A673 (cell line): Measurements from ENCODE around the gene SIX6. TPM values are rescaled to one million over a fixed set of nuclear protein-coding genes. Genes with fewer than 3 reads are reported as not detected.

Experiments
- BruUV-seq: library from RNA; stranded (reverse); fragments of 400-500 nt; replicated peaks from 2 replicates; lab custom pipeline; 2021; lab: Mats Ljungman, UMichigan
- CTCF ChIA-PET: fragments of 300-600 bp; sonication (Branson Sonifier 250); formaldehyde crosslinking; loops from one replicate; lab custom pipeline; 2022; ENCODE audit warnings: antibody characterized with exemption; lab: Charles Lee
- POLR2A ChIA-PET: fragments of 300-600 bp; sonication (Branson Sonifier 250); formaldehyde crosslinking; loops from one replicate; lab custom pipeline; 2022; ENCODE audit warnings: antibody characterized with exemption; ENCODE audit not compliant: low non-redundant PET; lab: Charles Lee
- DNase-seq: peaks from one replicate; pipeline ENCODE4 v3.0.0-alpha.2; 2015; ENCODE audit warnings: low spot score
- H3K27ac ChIP-seq: fragments of 200-600 bp; sonication (generic); 2 replicates; pipeline ENCODE4 v1.5.1; 2016; ENCODE audit warnings: mixed run types, low read depth, mild to moderate bottlenecking, mixed read lengths, antibody characterized with exemption, low read length; ENCODE audit not compliant: poor library complexity, severe bottlenecking
- H3K27me3 ChIP-seq: fragments of 200-600 bp; sonication (generic); replicated peaks from 2 replicates; pipeline ENCODE4 v1.6.1; 2017; ENCODE audit warnings: mixed run types, low read depth, mild to moderate bottlenecking, mixed read lengths, antibody characterized with exemption, low read length; ENCODE audit not compliant: insufficient read depth, poor library complexity
- H3K36me3 ChIP-seq: fragments of 200-600 bp; sonication (generic); 2 replicates; pipeline ENCODE4 v1.6.1; 2016; ENCODE audit warnings: mixed run types, mild to moderate bottlenecking, mixed read lengths, antibody characterized with exemption, low read length; ENCODE audit not compliant: insufficient read depth, poor library complexity, severe bottlenecking
- H3K4me1 ChIP-seq: fragments of 200-600 bp; sonication (generic); 2 replicates; pipeline ENCODE4 v1.6.1; 2017; ENCODE audit warnings: mixed run types, mild to moderate bottlenecking, mixed read lengths, antibody characterized with exemption, low read length; ENCODE audit not compliant: insufficient read depth, poor library complexity, severe bottlenecking
- H3K4me3 ChIP-seq: fragments of 200-600 bp; sonication (generic); 2 replicates; pipeline ENCODE4 v1.5.1; 2016; ENCODE audit warnings: low read depth, mixed run types, mild to moderate bottlenecking, mixed read lengths, low read length; ENCODE audit not compliant: poor library complexity, severe bottlenecking
- H3K9me3 ChIP-seq: fragments of 200-600 bp; sonication (generic); 2 replicates; pipeline ENCODE4 v1.6.1; 2016; ENCODE audit warnings: mixed run types, low read depth, mild to moderate bottlenecking, mixed read lengths, antibody characterized with exemption, low read length; ENCODE audit not compliant: poor library complexity, severe bottlenecking
- EZH2 ChIP-seq: fragments of 200-600 bp; sonication (generic); IDR thresholded peaks from 2 replicates; pipeline ENCODE4 v1.6.1; 2017; ENCODE audit warnings: borderline replicate concordance, low read depth, mild to moderate bottlenecking, mixed read lengths, antibody characterized with exemption, low read length; ENCODE audit not compliant: poor library complexity, severe bottlenecking
- intact Hi-C: fragments of 100-400 bp; cut with micrococcal nuclease; formaldehyde crosslinking; loops from one replicate; pipeline ENCODE4 v1.10.0; 2022; ENCODE audit not compliant: unreplicated experiment
- total RNA-seq: library from RNA; stranded (reverse); gene quantifications from 2 replicates; pipeline ENCODE4 v1.2.3, GENCODE V29; 2021
- TF ChIP-seq, protein P1 (sequence below): fragments of 300-800, 200-600 bp; sonication (generic); conservative IDR thresholded peaks from 2 replicates; pipeline ENCODE4 v1.5.1; 2017; ENCODE audit warnings: low read depth, mild to moderate bottlenecking, antibody characterized with exemption, low read length, moderate library complexity, mixed read lengths

The SIX6 gene
- total RNA-seq, 1 experiment from 2014 or later, result 0.13 TPM

DNA sequence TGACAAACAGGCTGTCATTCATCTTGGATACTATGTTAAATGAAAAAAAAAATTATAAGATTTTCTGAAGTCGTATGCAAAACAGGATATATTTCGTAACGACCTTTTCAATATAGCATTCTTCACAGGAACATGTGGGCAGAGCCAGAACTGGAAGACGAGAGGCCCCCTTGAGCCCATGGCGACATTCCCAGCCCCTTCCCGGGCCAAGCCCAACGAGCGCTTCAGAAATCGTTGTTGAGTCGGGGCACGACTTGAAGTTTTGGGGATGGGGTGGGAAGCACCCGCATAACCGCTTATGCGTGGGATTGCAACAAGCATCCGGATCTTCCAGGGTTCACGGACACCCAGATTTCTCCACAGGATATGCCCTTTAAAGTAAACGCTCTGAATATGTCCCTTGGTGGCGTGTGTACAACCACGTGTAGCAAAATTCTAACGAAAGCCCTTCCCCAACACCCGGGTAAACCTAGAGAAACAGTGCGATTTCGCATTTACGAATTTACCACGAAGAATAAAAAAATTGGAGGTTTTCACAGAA is 23.8 kb upstream of the SIX6 start:
- intact Hi-C loops, result loop anchor here (5.0 kb wide), 1 partner anchor 218 kb away; no protein-coding TSS in a partner anchor
- Histone ChIP-seq H3K27ac (peak overlapping the region; percentile 43), H3K27me3 (peaks cover 24% of the 10 kb centered on the region), H3K36me3 (no peaks in the 10 kb centered on the region), H3K4me3 (peak overlapping the region; percentile 54), H3K4me1 (no peaks in the 10 kb centered on the region), H3K9me3 (peaks cover 5% of the 10 kb centered on the region)
- BruUV-seq, result TSS peak; percentile 58
- DNase-seq, result peak; percentile 26
- POLR2A ChIA-PET, result no interaction called here
- no peak for TF ChIP-seq EZH2
- TF ChIP-seq, protein P1, sequence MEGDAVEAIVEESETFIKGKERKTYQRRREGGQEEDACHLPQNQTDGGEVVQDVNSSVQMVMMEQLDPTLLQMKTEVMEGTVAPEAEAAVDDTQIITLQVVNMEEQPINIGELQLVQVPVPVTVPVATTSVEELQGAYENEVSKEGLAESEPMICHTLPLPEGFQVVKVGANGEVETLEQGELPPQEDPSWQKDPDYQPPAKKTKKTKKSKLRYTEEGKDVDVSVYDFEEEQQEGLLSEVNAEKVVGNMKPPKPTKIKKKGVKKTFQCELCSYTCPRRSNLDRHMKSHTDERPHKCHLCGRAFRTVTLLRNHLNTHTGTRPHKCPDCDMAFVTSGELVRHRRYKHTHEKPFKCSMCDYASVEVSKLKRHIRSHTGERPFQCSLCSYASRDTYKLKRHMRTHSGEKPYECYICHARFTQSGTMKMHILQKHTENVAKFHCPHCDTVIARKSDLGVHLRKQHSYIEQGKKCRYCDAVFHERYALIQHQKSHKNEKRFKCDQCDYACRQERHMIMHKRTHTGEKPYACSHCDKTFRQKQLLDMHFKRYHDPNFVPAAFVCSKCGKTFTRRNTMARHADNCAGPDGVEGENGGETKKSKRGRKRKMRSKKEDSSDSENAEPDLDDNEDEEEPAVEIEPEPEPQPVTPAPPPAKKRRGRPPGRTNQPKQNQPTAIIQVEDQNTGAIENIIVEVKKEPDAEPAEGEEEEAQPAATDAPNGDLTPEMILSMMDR, result no peak
- CTCF ChIA-PET, result interaction anchor here (0.6 kb wide), 1 partner anchor 768 kb away, joined by 4 read pairs; no protein-coding TSS in a partner anchor

DNA sequence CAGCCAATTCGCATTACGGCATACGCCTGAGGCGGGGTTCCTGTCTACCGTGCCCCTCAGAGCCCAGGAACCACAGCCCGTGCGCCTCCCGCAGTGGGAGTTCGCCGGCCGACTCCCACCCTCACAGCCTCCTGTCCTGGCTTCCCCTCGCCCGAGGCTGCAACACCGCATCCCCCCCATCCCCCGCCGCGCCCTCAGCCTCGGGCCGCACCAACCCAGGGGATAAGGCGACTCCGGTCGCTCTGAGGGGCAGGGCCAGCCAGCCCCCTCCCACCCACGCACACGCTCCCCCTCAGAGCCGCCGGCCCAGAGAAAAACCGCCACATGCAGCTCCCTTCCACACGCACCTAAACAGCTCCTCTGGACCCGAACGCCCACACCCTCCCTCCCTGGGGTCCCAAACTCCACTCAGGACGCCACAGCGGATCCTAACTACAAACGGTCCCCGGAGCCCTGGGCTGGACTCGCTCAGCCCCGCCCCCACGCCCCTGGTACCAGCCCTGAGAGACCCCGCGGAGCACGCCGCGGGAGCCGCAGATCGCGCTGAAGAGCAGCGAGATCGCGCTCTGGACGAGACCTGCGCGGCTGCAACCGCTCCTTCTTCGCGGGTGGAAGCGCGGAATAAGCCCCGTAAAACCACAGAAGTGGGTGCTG is 23.2 kb upstream of the SIX6 start, which contains the start of gene C14orf39:
TSS of gene C14orf39 (minus strand) at position 466 of the 654 bp plus-strand sequence. CDS start 985 bp downstream, outside the sequence.
- Histone ChIP-seq H3K4me1 (no peaks in the 10 kb centered on the region), H3K36me3 (no peaks in the 10 kb centered on the region), H3K4me3 (peak within 1 kb of the TSS; percentile 54), H3K27me3 (peaks cover 24% of the 10 kb centered on the region), H3K27ac (peak within 1 kb of the TSS; percentile 43), H3K9me3 (peaks cover 2% of the 10 kb centered on the region)
- DNase-seq, result peak; percentile 89
- ChIA-PET CTCF (interaction anchor here (0.6 kb wide), 1 partner anchor 767 kb away, joined by 4 read pairs; no protein-coding TSS in a partner anchor), POLR2A (no interaction called here)
- no TSS peak for BruUV-seq
- TF ChIP-seq EZH2, result no peak
- TF ChIP-seq, protein P1, result no peak
- intact Hi-C loops, result loop anchor here (5.0 kb wide), 1 partner anchor 218 kb away; no protein-coding TSS in a partner anchor

DNA sequence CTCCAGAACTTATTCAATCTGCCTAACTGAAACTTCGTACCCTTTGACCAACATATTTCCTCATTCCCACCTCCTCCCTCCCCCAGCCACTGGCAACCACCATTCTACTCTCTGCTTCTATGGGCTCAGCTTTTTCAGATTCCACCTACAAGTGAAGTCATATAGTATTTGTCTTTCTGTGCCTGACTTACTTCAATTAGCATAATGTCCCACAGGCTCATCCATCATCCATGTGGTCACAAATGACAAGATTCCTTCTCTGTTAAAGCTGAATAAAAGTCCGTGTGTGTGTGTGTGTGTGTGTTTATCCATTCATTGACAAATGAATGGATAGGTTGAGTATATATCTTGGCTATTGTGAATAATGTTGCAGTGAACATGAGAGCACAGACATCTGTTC is 21.7 kb upstream of the SIX6 start:
- no TSS peak for BruUV-seq
- intact Hi-C loops, result loop anchor here (5.0 kb wide), 1 partner anchor 220 kb away; no protein-coding TSS in a partner anchor
- H3K27ac ChIP-seq, result no peak overlapping the region
- H3K36me3 ChIP-seq, result no peaks in the 10 kb centered on the region
- ChIA-PET CTCF (interaction anchor here (0.6 to 1.3 kb wide), 2 partner anchors 155 to 1692 kb away, joined by 3 read pairs; no protein-coding TSS in a partner anchor), POLR2A (no interaction called here)
- no peaks in the 10 kb centered on the region for H3K9me3 ChIP-seq
- H3K4me1 ChIP-seq, result no peaks in the 10 kb centered on the region
- no peak overlapping the region for H3K4me3 ChIP-seq
- peaks cover 24% of the 10 kb centered on the region for H3K27me3 ChIP-seq
- no peak for DNase-seq
- TF ChIP-seq, protein P1, result no peak
- no peak for TF ChIP-seq EZH2
